CD4-positive, alpha-beta T cell treated with Interleukin-12 subunit alpha and Interleukin-12 subunit beta, for 1 hour (primary cell): ENCODE results near the gene DHRS7B.
"Not testable (repeated sequence)": the region's sequence is repeated elsewhere in the genome, so short reads cannot be mapped to it uniquely, and the experiment has no call there.

ENCODE experiments used
- DNase-seq: peaks from one replicate; pipeline ENCODE4 v3.0.0-alpha.2; 2020

The DHRS7B gene

GRCh38 chr17:21108651-21109050 is 18.1 kb upstream of the DHRS7B start:
- DNase-seq: no peak

GRCh38 chr17:21113049-21113690 is 13.6 kb upstream of the DHRS7B start:
- no peak for DNase-seq

- DNase-seq: no peak
These were observed 13.0 kb upstream of the DHRS7B start for GRCh38 chr17:21113716-21114115.

GRCh38 chr17:21114791-21115190 is 12.0 kb upstream of the DHRS7B start:
- not testable (repeated sequence) for DNase-seq

- peak; percentile 83 for DNase-seq
These were observed 7.4 kb upstream of the DHRS7B start for GRCh38 chr17:21119247-21119918.

GRCh38 chr17:21119919-21120249 is 6.9 kb upstream of the DHRS7B start:
- DNase-seq: no peak

GRCh38 chr17:21124086-21124485 is 2.7 kb upstream of the DHRS7B start:
- no peak for DNase-seq

GRCh38 chr17:21124517-21124916 is 2.2 kb upstream of the DHRS7B start:
- not testable (repeated sequence) for DNase-seq

GRCh38 chr17:21125862-21126261 is 902 bp upstream of the DHRS7B start:
- peak; percentile 83 for DNase-seq

- no peak for DNase-seq
These were observed 829 bp downstream of the DHRS7B start for GRCh38 chr17:21127509-21128077.

GRCh38 chr17:21129023-21129681 is 2.4 kb downstream of the DHRS7B start:
- DNase-seq: no peak

GRCh38 chr17:21131137-21131536 is 4.4 kb downstream of the DHRS7B start:
- DNase-seq: no peak

GRCh38 chr17:21132428-21132827 is 5.7 kb downstream of the DHRS7B start:
- no peak for DNase-seq

- no peak for DNase-seq
These were observed 7.8 kb downstream of the DHRS7B start for GRCh38 chr17:21134559-21134958.

- DNase-seq: no peak
These were observed 14.1 kb downstream of the DHRS7B start for GRCh38 chr17:21140911-21141310.

- DNase-seq: no peak
These were observed 14.6 kb downstream of the DHRS7B start for GRCh38 chr17:21141331-21141730.

GRCh38 chr17:21142065-21142464 is 15.3 kb downstream of the DHRS7B start:
- not testable (repeated sequence) for DNase-seq

- no peak for DNase-seq
These were observed 16.9 kb downstream of the DHRS7B start for GRCh38 chr17:21143695-21144094.

- DNase-seq: not testable (repeated sequence)
These were observed 17.5 kb downstream of the DHRS7B start for GRCh38 chr17:21144299-21144698.

- no peak for DNase-seq
These were observed 19.7 kb downstream of the DHRS7B start for GRCh38 chr17:21146362-21147015.

- DNase-seq: no peak
These were observed 22.9 kb downstream of the DHRS7B start for GRCh38 chr17:21149621-21150020.

- DNase-seq: no peak
These were observed 26.0 kb downstream of the DHRS7B start for GRCh38 chr17:21152731-21153130.

GRCh38 chr17:21157586-21158370 is 31.0 kb downstream of the DHRS7B start:
- DNase-seq: no peak
